HCT116 (cell line): ENCODE results near the gene LPCAT2. TPM values are rescaled to one million over a fixed set of nuclear protein-coding genes. Genes with fewer than 3 reads are reported as not detected.

Source experiments
- ATAC-seq: fragments of 200-7000 bp; cut with Tn5 transposase; 2 replicates; pipeline ENCODE4 v1.9.1; 2020; ENCODE audit warnings: mild to moderate bottlenecking, moderate library complexity
- BruUV-seq: library from RNA; stranded (reverse); fragments of 400-500 nt; replicated peaks from 2 replicates; lab custom pipeline; 2021; lab: Mats Ljungman, UMichigan
- CTCF ChIA-PET: fragments of 300-600 bp; sonication (Branson Sonifier 250); formaldehyde crosslinking; loops from one replicate; lab custom pipeline; 2021; ENCODE audit warnings: antibody characterized with exemption; lab: Charles Lee
- POLR2A ChIA-PET: fragments of 300-600, 350-600 bp; sonication (Branson Sonifier 250); formaldehyde crosslinking; loops from one replicate; lab custom pipeline; 2021; ENCODE audit warnings: antibody characterized with exemption; lab: Charles Lee
- RAD21 ChIA-PET, 2 experiments: fragments of 300-600 bp; sonication (Branson Sonifier 250); formaldehyde crosslinking; loops; one replicate each; lab custom pipeline; 2023; ENCODE audit warnings: low total read pairs in 2 of 2; ENCODE audit not compliant: uncharacterized antibody in 2 of 2, unreplicated experiment in 2 of 2, low non-redundant PET in 1 of 2; lab: Charles Lee
- DNase-seq: peaks from one replicate; pipeline ENCODE4 v3.0.0-alpha.2; 2010; ENCODE audit warnings: low read depth, low spot score
- H2AFZ ChIP-seq: fragments of 200-600 bp; shearing (Covaris generic), sonication (generic); 2 replicates; pipeline ENCODE4 v1.6.1; 2017; ENCODE audit warnings: low read depth, mixed run types, mixed read lengths, antibody characterized with exemption, low read length; ENCODE audit not compliant: poor library complexity, severe bottlenecking
- H3K27ac ChIP-seq: 2 replicates; pipeline ENCODE4 v1.5.1; 2012; ENCODE audit warnings: low read depth, low read length
- H3K27me3 ChIP-seq: fragments of 200-600 bp; sonication (generic); 2 replicates; pipeline ENCODE4 v1.6.1; 2016; ENCODE audit warnings: mixed run types, low read length, mixed read lengths; ENCODE audit not compliant: insufficient read depth
- H3K36me3 ChIP-seq, 2 experiments: fragments of 200-500 bp in 1 of 2; fragments of 200-600 bp in 1 of 2; sonication (Bioruptor generic) in 1 of 2; sonication (generic) in 1 of 2; 2 replicates each; pipeline versions ENCODE4 v1.5.1 to v1.6.1; 2014 to 2016; ENCODE audit warnings: low read length in 2 of 2, inconsistent platforms in 1 of 2, mixed read lengths in 1 of 2, mixed run types in 1 of 2; ENCODE audit not compliant: insufficient read depth in 2 of 2, control insufficient read depth in 1 of 2
- H3K4me1 ChIP-seq, 2 experiments: fragments of 200-600 bp in 1 of 2; sonication (generic) in 1 of 2; 2 replicates each; pipeline versions ENCODE4 v1.5.1 to v1.6.1; 2012 to 2017; ENCODE audit warnings: low read length in 2 of 2, inconsistent platforms in 1 of 2, mild to moderate bottlenecking in 1 of 2, mixed read lengths in 1 of 2, mixed run types in 1 of 2, moderate library complexity in 1 of 2; ENCODE audit not compliant: insufficient read depth in 2 of 2, control insufficient read depth in 1 of 2
- H3K4me2 ChIP-seq: fragments of 200-600 bp; sonication (generic); 2 replicates; pipeline ENCODE4 v1.6.1; 2017; ENCODE audit warnings: mixed run types, low read length, mixed read lengths
- H3K4me3 ChIP-seq, 2 experiments: fragments of 200-600 bp in 1 of 2; sonication (generic) in 1 of 2; replicated peaks in 1 of 2; 2 replicates each; pipeline ENCODE4 v1.5.1; 2011 to 2016; ENCODE audit warnings: low read length in 2 of 2, control low read depth in 1 of 2, low read depth in 1 of 2, mild to moderate bottlenecking in 1 of 2, mixed read lengths in 1 of 2, mixed run types in 1 of 2
- H3K79me2 ChIP-seq: fragments of 200-600 bp; sonication (generic); 2 replicates; pipeline ENCODE4 v1.6.1; 2017; ENCODE audit warnings: mild to moderate bottlenecking, mixed run types, low read length, moderate library complexity, mixed read lengths; ENCODE audit not compliant: insufficient read depth
- H3K9ac ChIP-seq: fragments of 200-600 bp; sonication (generic); 2 replicates; pipeline ENCODE4 v1.6.1; 2016; ENCODE audit warnings: low read length, mixed read lengths
- H3K9me2 ChIP-seq: fragments of 200-600 bp; sonication (generic), shearing (Covaris generic); 2 replicates; pipeline ENCODE4 v1.6.1; 2017; ENCODE audit warnings: mixed run types, mild to moderate bottlenecking, moderate library complexity; ENCODE audit not compliant: insufficient read depth
- H3K9me3 ChIP-seq, 2 experiments: fragments of 200-500 bp in 1 of 2; fragments of 200-600 bp in 1 of 2; sonication (Bioruptor generic) in 1 of 2; sonication (generic) in 1 of 2; 2 replicates each; pipeline ENCODE4 v1.6.1; 2014 to 2017; ENCODE audit warnings: low read length in 2 of 2, mixed read lengths in 2 of 2, inconsistent platforms in 1 of 2, low read depth in 1 of 2, mild to moderate bottlenecking in 1 of 2, mixed run types in 1 of 2, moderate library complexity in 1 of 2; ENCODE audit not compliant: control insufficient read depth in 1 of 2, insufficient read depth in 1 of 2
- H4K20me1 ChIP-seq: fragments of 200-600 bp; sonication (generic), shearing (Covaris generic); 2 replicates; pipeline ENCODE4 v1.6.1; 2017; ENCODE audit warnings: mixed run types, mild to moderate bottlenecking, moderate library complexity; ENCODE audit not compliant: insufficient read depth
- CBX3 ChIP-seq: IDR thresholded peaks from 2 replicates; pipeline ENCODE4 v1.6.1; 2012; ENCODE audit warnings: low read depth
- CEBPB ChIP-seq: IDR thresholded peaks from 2 replicates; pipeline ENCODE4 v1.6.1; 2012; ENCODE audit warnings: low read depth
- EGR1 ChIP-seq: IDR thresholded peaks from 2 replicates; pipeline ENCODE4 v1.6.1; 2012; ENCODE audit warnings: low read depth
- ELF1 ChIP-seq: IDR thresholded peaks from 2 replicates; pipeline ENCODE4 v1.6.1; 2012; ENCODE audit warnings: low read depth, borderline replicate concordance
- EZH2phosphoT487 ChIP-seq: fragments of 200-600 bp; IDR thresholded peaks from 2 replicates; pipeline ENCODE4 v1.6.1; 2018; ENCODE audit warnings: antibody characterized with exemption, borderline replicate concordance
- POLR2A ChIP-seq: IDR thresholded peaks from 2 replicates; pipeline ENCODE4 v1.7.0; 2011; ENCODE audit warnings: borderline replicate concordance; ENCODE audit not compliant: insufficient read depth, insufficient read length; ENCODE audit errors: extremely low read depth
- SRF ChIP-seq: IDR thresholded peaks from 2 replicates; pipeline ENCODE4 v1.6.1; 2012; ENCODE audit warnings: low read depth
- YY1 ChIP-seq: IDR thresholded peaks from 2 replicates; pipeline ENCODE4 v1.6.1; 2011; ENCODE audit warnings: low read length, low read depth, moderate library complexity, mild to moderate bottlenecking; ENCODE audit not compliant: insufficient replicate concordance; ENCODE audit errors: extremely low read depth
- ZFX ChIP-seq: fragments of 450-650 bp; IDR thresholded peaks from 2 replicates; pipeline ENCODE4 v1.6.1; 2017
- ZNF274 ChIP-seq: fragments of 200-500 bp; sonication (Bioruptor generic); IDR thresholded peaks from 2 replicates; pipeline ENCODE4 v1.6.1; 2014; ENCODE audit warnings: mild to moderate bottlenecking, low read depth, low read length, inconsistent platforms
- intact Hi-C: fragments of 100-400 bp; cut with micrococcal nuclease; formaldehyde crosslinking; loops from 2 replicates; pipeline ENCODE4 v1.10.0; 2022
- total RNA-seq: library from RNA; stranded (reverse); gene quantifications from one replicate; pipeline ENCODE4 v1.2.1, GENCODE V29; 2021; ENCODE audit not compliant: unreplicated experiment
- TF ChIP-seq, protein P1 (sequence below), 3 experiments: fragments of 200-600 bp in 1 of 3; sonication (generic) in 1 of 3; IDR thresholded peaks in 2 of 3; conservative IDR thresholded peaks in 1 of 3; 2 replicates each; pipeline ENCODE4 v1.5.1; 2012 to 2017; ENCODE audit warnings: low read depth in 2 of 3, low read length in 2 of 3, antibody characterized with exemption in 1 of 3, borderline replicate concordance in 1 of 3, control low read depth in 1 of 3, mild to moderate bottlenecking in 1 of 3, mixed read lengths in 1 of 3, mixed run types in 1 of 3, moderate library complexity in 1 of 3; ENCODE audit not compliant: insufficient read depth in 1 of 3
- TF ChIP-seq, protein P2 (sequence below): IDR thresholded peaks from 2 replicates; pipeline ENCODE4 v1.6.1; 2012

LPCAT2 gene
- total RNA-seq, 1 experiment from 2014 or later: 13.1 TPM

DNA sequence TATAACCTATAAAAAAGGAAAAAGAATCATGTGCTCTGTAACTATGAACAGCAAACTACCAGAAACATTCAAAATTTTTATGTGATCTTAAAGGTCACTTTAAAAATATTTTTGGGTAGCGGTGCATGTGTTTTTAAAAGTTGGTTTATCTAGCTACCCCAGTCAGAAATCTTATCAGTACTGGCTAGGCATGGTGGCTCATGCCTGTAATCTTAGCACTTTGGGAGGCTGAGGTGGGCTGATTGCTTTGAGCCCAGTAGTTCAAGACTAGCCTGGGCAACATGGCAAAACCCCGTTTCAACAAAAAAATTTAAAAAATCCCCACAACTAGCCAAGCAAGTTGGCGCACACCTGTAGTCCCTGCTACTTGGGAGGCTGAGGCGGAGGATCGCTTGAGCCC, 61.3 kb downstream of the LPCAT2 start:
- no peak for ATAC-seq
- Histone ChIP-seq H3K27me3 (no peaks in the 10 kb centered on the region), H3K9me2 (no peaks in the 10 kb centered on the region)
- no TSS peak for BruUV-seq
- intact Hi-C loops: no loop called here
- TF ChIP-seq POLR2A: no peak
- no peak for TF ChIP-seq ELF1
- no peak for TF ChIP-seq YY1
- TF ChIP-seq SRF: no peak
- TF ChIP-seq ZNF274: no peak
- no peak for TF ChIP-seq CBX3
- no peak for TF ChIP-seq EGR1
- TF ChIP-seq, protein P1, sequence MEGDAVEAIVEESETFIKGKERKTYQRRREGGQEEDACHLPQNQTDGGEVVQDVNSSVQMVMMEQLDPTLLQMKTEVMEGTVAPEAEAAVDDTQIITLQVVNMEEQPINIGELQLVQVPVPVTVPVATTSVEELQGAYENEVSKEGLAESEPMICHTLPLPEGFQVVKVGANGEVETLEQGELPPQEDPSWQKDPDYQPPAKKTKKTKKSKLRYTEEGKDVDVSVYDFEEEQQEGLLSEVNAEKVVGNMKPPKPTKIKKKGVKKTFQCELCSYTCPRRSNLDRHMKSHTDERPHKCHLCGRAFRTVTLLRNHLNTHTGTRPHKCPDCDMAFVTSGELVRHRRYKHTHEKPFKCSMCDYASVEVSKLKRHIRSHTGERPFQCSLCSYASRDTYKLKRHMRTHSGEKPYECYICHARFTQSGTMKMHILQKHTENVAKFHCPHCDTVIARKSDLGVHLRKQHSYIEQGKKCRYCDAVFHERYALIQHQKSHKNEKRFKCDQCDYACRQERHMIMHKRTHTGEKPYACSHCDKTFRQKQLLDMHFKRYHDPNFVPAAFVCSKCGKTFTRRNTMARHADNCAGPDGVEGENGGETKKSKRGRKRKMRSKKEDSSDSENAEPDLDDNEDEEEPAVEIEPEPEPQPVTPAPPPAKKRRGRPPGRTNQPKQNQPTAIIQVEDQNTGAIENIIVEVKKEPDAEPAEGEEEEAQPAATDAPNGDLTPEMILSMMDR (IDR thresholded peaks at IDR 0.05 in 2 of 3, conservative IDR thresholded peaks at IDR 0.05 in 1 of 3; ENCODE audit: borderline replicate concordance in 1 of 3, insufficient read depth in 1 of 3, low read depth in 2 of 3, low read length in 2 of 3): no peak
- no peak for TF ChIP-seq CEBPB
- no peak for TF ChIP-seq EZH2phosphoT487
- no peak for TF ChIP-seq ZFX
- TF ChIP-seq, protein P2, sequence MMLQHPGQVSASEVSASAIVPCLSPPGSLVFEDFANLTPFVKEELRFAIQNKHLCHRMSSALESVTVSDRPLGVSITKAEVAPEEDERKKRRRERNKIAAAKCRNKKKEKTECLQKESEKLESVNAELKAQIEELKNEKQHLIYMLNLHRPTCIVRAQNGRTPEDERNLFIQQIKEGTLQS: no peak
- TF ChIP-seq, all 23 proteins: peak for 0
- RAD21 ChIA-PET: no interaction called here
- no peak overlapping the region for H3K4me3 ChIP-seq
- no peaks in the 10 kb centered on the region for H3K9me3 ChIP-seq
- no peak overlapping the region for H2AFZ ChIP-seq
- no peaks in the 10 kb centered on the region for H4K20me1 ChIP-seq
- no peak overlapping the region for H3K4me2 ChIP-seq
- no peaks in the 10 kb centered on the region for H3K36me3 ChIP-seq
- no peak for DNase-seq
- CTCF ChIA-PET: no interaction called here
- no peak overlapping the region for H3K9ac ChIP-seq
- H3K27ac ChIP-seq: no peak overlapping the region
- POLR2A ChIA-PET: no interaction called here
- H3K79me2 ChIP-seq: no peaks in the 10 kb centered on the region
- no peaks in the 10 kb centered on the region for H3K4me1 ChIP-seq
